Measurements from ENCODE around the gene UBE2J2. TPM values are rescaled to one million over a fixed set of nuclear protein-coding genes. Genes with fewer than 3 reads are reported as not detected.
A peak's percentile ranks its signal among the peaks of the same experiment; 100 is the strongest.

The UBE2J2 gene
- total RNA-seq, 1 experiment from 2014 or later = 49.6 TPM

- peak; percentile 88 for DNase-seq (ENCODE audit: extremely low read depth, low read depth)
Measured at GRCh38 chr1:1231400-1232207, 42.0 kb downstream of the UBE2J2 start, which contains the start of gene SDF4. SDF4 (minus strand) TSS chr1:1232001; CDS start chr1:1228772, 3,229 bp downstream.

- DNase-seq (ENCODE audit: extremely low read depth, low read depth) = no peak
Measured at GRCh38 chr1:1230656-1231399, 42.8 kb downstream of the UBE2J2 start.

- DNase-seq (ENCODE audit: extremely low read depth, low read depth) = no peak
Measured at GRCh38 chr1:1229770-1230169, 43.9 kb downstream of the UBE2J2 start.

GRCh38 chr1:1228596-1229321 lies 44.9 kb downstream of the UBE2J2 start:
- no peak for DNase-seq (ENCODE audit: extremely low read depth, low read depth)

GRCh38 chr1:1228187-1228586 lies 45.5 kb downstream of the UBE2J2 start:
- no peak for DNase-seq (ENCODE audit: extremely low read depth, low read depth)

GRCh38 chr1:1227386-1227785 lies 46.3 kb downstream of the UBE2J2 start:
- DNase-seq (ENCODE audit: extremely low read depth, low read depth) = no peak

- DNase-seq (ENCODE audit: extremely low read depth, low read depth) = no peak
Measured at GRCh38 chr1:1226566-1227362, 46.9 kb downstream of the UBE2J2 start.

- DNase-seq (ENCODE audit: extremely low read depth, low read depth) = no peak
Measured at GRCh38 chr1:1225913-1226312, 47.7 kb downstream of the UBE2J2 start.

- no peak for DNase-seq (ENCODE audit: extremely low read depth, low read depth)
Measured at GRCh38 chr1:1225238-1225845, 48.3 kb downstream of the UBE2J2 start.

GRCh38 chr1:1223891-1224290 lies 49.8 kb downstream of the UBE2J2 start:
- DNase-seq (ENCODE audit: extremely low read depth, low read depth) = no peak

- no peak for DNase-seq (ENCODE audit: extremely low read depth, low read depth)
Measured at GRCh38 chr1:1223321-1223720, 50.3 kb downstream of the UBE2J2 start.

GRCh38 chr1:1222575-1223225 lies 51.0 kb downstream of the UBE2J2 start:
- no peak for DNase-seq (ENCODE audit: extremely low read depth, low read depth)

GRCh38 chr1:1221887-1222574 lies 51.6 kb downstream of the UBE2J2 start:
- DNase-seq (ENCODE audit: extremely low read depth, low read depth) = no peak

GRCh38 chr1:1220197-1220596 lies 53.5 kb downstream of the UBE2J2 start:
- no peak for DNase-seq (ENCODE audit: extremely low read depth, low read depth)

- DNase-seq (ENCODE audit: extremely low read depth, low read depth) = no peak
Measured at GRCh38 chr1:1219341-1219740, 54.3 kb downstream of the UBE2J2 start.

- no peak for DNase-seq (ENCODE audit: extremely low read depth, low read depth)
Measured at GRCh38 chr1:1218524-1219200, 55.0 kb downstream of the UBE2J2 start.

- no peak for DNase-seq (ENCODE audit: extremely low read depth, low read depth)
Measured at GRCh38 chr1:1217621-1218523, 55.8 kb downstream of the UBE2J2 start.
